Coronary artery (tissue), 2 donors: ENCODE measurements around the gene COL10A1.
"Not testable (repeated sequence)": the region's sequence is repeated elsewhere in the genome, so short reads cannot be mapped to it uniquely, and the experiment has no call there.

Experiments
- DNase-seq: peaks from one replicate; pipeline ENCODE4 v3.0.0-alpha.2; 2017; ENCODE audit warnings: low spot score
- H3K27ac ChIP-seq, 2 donors: fragments of 200-600 bp; sonication (generic); one replicate each; pipeline ENCODE4 v1.5.1; 2016 to 2019
- H3K4me3 ChIP-seq: fragments of 200-600 bp; sonication (generic); 2 replicates; pipeline ENCODE4 v1.5.1; 2016; ENCODE audit warnings: mild to moderate bottlenecking, moderate library complexity
- TF ChIP-seq, protein P1 (sequence below): fragments of 200-600 bp; sonication (generic); IDR thresholded peaks from one replicate; pipeline ENCODE4 v1.5.1; 2019; ENCODE audit warnings: antibody characterized with exemption

COL10A1 gene

DNA sequence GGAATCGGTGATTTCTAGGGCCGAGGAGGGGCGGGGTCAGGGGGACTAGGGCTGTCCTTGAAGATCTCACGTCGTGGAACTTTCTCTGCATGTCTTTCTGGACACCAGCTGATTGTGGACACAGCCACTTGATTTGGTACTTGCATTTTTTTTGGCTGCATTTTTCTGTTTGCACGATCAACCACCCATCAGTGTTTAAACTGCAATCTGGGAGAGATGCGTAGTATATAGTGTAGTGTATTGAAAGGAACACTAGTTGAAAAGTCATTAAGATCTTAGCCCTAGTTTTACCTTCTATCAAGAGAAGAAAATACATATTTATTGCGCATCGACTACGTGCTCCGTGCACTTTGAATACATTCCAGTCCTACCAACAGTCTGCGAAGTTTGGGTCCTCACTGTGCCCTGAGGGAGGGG is 24.6 kb downstream of the COL10A1 start:
- TF ChIP-seq, protein P1, sequence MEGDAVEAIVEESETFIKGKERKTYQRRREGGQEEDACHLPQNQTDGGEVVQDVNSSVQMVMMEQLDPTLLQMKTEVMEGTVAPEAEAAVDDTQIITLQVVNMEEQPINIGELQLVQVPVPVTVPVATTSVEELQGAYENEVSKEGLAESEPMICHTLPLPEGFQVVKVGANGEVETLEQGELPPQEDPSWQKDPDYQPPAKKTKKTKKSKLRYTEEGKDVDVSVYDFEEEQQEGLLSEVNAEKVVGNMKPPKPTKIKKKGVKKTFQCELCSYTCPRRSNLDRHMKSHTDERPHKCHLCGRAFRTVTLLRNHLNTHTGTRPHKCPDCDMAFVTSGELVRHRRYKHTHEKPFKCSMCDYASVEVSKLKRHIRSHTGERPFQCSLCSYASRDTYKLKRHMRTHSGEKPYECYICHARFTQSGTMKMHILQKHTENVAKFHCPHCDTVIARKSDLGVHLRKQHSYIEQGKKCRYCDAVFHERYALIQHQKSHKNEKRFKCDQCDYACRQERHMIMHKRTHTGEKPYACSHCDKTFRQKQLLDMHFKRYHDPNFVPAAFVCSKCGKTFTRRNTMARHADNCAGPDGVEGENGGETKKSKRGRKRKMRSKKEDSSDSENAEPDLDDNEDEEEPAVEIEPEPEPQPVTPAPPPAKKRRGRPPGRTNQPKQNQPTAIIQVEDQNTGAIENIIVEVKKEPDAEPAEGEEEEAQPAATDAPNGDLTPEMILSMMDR = no peak
- Histone ChIP-seq H3K27ac (peak overlapping the region; percentile 92 to 96), H3K4me3 (peak overlapping the region; percentile 86)
- no peak for DNase-seq

GRCh38 chr6:116100419-116101301 is 25.3 kb downstream of the COL10A1 start, which contains the start of gene NT5DC1:
TSS of gene NT5DC1 (plus strand) at chr6:116100853. CDS start at chr6:116100931, 78 bp downstream.
- peak; percentile 89 for DNase-seq
- TF ChIP-seq, protein P1 = peak; percentile 25
- H3K27ac ChIP-seq = peak within 1 kb of the TSS; percentile 92 to 96
- peak within 1 kb of the TSS; percentile 86 for H3K4me3 ChIP-seq

GRCh38 chr6:116099036-116099435 is 26.9 kb downstream of the COL10A1 start:
- Histone ChIP-seq H3K27ac (peak overlapping the region in 1 of 2 donors; percentile 34), H3K4me3 (no peak overlapping the region)
- TF ChIP-seq, protein P1 = no peak
- no peak for DNase-seq

GRCh38 chr6:116096979-116097816 is 28.7 kb downstream of the COL10A1 start:
- H3K27ac ChIP-seq = no peak overlapping the region
- TF ChIP-seq, protein P1 = peak; percentile 38
- DNase-seq = no peak
- no peak overlapping the region for H3K4me3 ChIP-seq

DNA sequence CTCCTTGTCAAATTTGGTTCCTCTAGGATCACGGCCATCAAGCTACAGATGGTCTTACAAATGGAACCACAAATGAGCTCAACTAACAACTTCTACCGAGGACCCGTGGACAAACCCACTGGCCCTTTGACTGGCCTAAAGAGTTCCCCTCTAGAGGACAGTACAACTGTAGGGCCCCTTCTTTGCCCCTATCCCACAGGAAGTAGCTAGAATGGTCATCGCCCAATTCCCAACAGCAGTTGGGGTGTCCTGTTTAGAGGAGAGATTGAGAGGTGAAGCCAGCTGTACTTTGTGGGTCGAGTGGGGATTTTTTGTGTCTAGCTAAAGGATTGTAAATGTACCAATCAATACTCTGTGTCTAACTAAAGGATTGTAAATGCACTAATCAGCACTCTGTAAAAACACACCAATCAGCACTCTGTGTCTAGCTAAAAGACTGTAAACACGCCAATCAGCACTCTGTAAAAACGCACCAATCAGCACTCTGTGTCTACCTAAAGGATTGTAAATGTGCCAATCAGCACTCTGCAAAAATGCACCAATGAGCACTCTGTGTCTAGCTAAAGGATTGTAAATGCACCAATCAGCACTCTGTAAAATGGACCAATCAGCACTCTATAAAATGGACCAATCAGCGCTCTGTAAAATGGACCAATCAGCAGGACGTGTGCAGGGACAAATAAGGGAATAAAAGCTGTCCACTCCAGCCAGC is 29.7 kb downstream of the COL10A1 start:
- DNase-seq, H3K27ac ChIP-seq: not testable (repeated sequence)

GRCh38 chr6:116094041-116094440 is 31.9 kb downstream of the COL10A1 start:
- TF ChIP-seq, protein P1 = no peak
- H3K27ac ChIP-seq = peak overlapping the region; percentile 57 to 77
- no peak overlapping the region for H3K4me3 ChIP-seq
- DNase-seq = no peak

More for the DNA sequence above, 29.7 kb downstream of the COL10A1 start:
- H3K4me3 ChIP-seq = not testable (repeated sequence)

DNA sequence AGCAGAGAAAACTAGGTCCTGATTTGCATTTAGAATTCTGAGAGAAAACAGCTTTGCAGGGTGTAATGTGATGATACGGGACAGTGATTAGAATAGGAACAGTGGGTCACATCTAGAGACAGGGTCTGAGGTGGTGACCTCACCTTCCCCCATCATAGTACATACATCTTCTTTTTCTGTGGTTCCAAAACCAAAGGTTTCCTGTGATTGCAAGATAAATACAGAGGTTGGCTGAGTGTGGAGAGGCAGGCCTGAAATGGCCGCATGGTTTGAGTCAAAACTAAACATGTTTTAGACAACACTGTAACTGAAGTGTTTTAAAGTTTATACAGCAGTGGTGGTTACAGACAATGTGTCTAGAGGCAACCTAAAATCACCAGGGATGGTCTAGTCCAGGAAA is 35.7 kb downstream of the COL10A1 start:
- Histone ChIP-seq H3K27ac (no peak overlapping the region), H3K4me3 (no peak overlapping the region)
- TF ChIP-seq, protein P1 = no peak
- DNase-seq = no peak
